Omental fat pad (tissue), 4 donors: ENCODE measurements around the gene ALDH1B1. TPM values are rescaled to one million over a fixed set of nuclear protein-coding genes. Genes with fewer than 3 reads are reported as not detected.

ENCODE experiments used
- ATAC-seq: fragments of 150-250 bp; one replicate; pipeline ENCODE4 v1.9.1; 2016; ENCODE audit warnings: mild to moderate bottlenecking, moderate library complexity; ENCODE audit not compliant: low FRiP score
- DNase-seq: peaks from one replicate; pipeline ENCODE4 v3.0.0-alpha.2; 2019; ENCODE audit warnings: low spot score
- total RNA-seq, 4 donors: library from RNA; depleted of rRNA; stranded (reverse); fragments of >200 nt; gene quantifications; one replicate each; pipeline ENCODE4 v1.1.0, GENCODE V29; 2016
- TF ChIP-seq, protein P1 (sequence below), 3 donors: fragments of 450-650 bp; IDR thresholded peaks; one replicate each; pipeline ENCODE4 v1.5.1; 2016 to 2017; ENCODE audit warnings: antibody characterized with exemption in 3 of 3, mild to moderate bottlenecking in 3 of 3, moderate library complexity in 2 of 3

Gene ALDH1B1
- total RNA-seq, 4 donors from 2014 or later, result 12.0 to 28.0 (median 21.1) TPM

DNA sequence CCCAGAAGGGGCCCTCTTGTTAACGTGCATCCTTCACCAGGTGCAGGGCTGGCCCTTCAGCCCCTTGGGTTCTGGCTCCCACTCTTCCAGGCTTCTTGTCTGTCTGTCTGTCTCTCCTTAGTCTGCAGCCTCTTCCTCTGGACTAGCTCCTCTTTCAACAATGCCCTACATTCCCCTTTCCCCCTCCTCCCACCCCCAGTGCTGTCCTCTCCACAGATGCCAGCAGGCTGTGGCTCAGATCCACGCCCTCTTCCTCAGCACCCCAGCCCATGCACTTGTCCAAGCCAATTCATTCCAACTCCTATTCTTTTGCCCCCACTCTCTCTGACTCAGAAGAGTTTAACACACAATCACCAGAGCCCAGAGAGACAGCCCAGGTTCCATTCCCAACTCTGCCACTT, 45.2 kb upstream of the ALDH1B1 start:
- no peak for DNase-seq
- ATAC-seq, result no peak
- TF ChIP-seq, protein P1, sequence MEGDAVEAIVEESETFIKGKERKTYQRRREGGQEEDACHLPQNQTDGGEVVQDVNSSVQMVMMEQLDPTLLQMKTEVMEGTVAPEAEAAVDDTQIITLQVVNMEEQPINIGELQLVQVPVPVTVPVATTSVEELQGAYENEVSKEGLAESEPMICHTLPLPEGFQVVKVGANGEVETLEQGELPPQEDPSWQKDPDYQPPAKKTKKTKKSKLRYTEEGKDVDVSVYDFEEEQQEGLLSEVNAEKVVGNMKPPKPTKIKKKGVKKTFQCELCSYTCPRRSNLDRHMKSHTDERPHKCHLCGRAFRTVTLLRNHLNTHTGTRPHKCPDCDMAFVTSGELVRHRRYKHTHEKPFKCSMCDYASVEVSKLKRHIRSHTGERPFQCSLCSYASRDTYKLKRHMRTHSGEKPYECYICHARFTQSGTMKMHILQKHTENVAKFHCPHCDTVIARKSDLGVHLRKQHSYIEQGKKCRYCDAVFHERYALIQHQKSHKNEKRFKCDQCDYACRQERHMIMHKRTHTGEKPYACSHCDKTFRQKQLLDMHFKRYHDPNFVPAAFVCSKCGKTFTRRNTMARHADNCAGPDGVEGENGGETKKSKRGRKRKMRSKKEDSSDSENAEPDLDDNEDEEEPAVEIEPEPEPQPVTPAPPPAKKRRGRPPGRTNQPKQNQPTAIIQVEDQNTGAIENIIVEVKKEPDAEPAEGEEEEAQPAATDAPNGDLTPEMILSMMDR (IDR thresholded peaks at IDR 0.05), result no peak

DNA sequence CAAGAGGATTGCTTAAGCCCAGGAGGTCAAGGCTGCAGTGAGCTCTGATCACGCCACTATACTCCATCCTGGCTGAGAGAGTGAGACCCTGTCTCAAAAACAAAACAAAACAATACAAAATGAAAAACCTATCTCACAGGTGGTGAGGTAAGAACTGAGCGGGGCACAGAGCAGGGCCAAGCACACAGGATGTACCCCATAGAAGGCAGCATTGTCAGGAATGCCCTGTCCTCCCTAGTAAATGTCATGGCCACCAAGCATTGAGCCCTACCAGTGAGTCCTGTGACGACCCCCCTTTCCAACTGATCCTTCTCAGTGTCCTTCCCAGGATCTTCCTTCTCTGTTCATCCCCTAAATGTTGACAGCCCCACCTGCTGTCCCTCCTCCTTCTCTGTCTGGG, 44.6 kb upstream of the ALDH1B1 start:
- TF ChIP-seq, protein P1 (IDR thresholded peaks at IDR 0.05), result no peak
- ATAC-seq, result no peak
- no peak for DNase-seq

DNA sequence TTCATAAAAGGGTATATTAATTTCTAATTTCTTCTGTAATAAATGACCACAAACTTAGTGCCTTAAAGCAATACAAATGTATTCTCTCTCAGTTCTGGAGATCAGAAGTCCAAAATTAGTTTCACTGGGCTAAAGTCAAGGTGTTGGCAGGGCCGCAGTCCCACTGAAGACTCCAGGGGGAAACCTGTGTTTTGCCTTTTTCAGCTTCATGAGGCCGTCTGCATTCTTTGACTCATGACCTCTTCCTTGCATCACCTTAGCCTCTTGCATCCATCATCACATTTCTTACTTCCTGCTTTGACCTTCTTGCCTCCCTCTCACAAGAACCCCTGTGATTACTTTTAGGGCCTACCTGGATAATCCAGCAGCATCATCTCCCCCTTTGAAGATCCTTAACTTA, 42.0 kb upstream of the ALDH1B1 start:
- TF ChIP-seq, protein P1 (IDR thresholded peaks at IDR 0.05), result no peak
- DNase-seq (no peak), ATAC-seq (no peak)

DNA sequence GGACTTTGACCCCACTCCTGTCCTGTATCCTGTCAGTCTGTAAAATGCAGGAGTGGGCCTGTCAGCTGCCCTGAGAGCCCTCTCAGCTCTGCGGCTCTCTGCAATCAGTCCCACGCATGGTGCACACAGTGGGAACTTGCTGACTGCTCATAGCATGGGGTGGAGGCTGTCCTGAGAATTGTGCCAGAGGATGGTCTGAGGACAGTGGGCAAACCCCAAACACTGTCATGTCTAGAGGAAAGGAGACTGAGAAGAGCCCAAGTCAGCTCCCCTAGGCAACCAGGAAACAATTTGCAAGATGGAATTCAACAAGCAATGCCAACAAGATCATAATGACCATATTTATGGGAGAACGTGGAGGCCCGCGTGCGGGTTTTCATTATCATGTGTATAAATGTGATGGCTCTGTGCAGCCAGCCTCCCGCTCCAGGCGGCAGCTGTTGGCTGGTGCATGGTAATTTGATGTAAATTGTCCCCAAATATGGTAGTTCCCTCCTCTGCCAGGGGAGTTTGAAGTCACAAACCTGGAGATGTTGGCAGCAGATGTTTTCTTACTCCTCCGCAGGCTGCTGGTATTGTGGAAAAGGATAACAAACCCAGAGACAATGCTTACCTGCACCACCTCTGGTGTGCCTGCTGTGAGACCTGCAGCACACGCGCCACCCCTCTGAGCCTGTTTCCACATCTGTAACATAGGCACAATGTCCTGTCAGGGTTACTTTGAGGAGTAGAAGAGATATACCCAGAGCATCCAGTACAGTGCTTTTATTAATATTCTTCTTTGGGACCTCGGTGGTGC, 39.8 kb upstream of the ALDH1B1 start:
- ATAC-seq, result no peak
- DNase-seq, result no peak
- TF ChIP-seq, protein P1 (IDR thresholded peaks at IDR 0.05), result no peak

DNA sequence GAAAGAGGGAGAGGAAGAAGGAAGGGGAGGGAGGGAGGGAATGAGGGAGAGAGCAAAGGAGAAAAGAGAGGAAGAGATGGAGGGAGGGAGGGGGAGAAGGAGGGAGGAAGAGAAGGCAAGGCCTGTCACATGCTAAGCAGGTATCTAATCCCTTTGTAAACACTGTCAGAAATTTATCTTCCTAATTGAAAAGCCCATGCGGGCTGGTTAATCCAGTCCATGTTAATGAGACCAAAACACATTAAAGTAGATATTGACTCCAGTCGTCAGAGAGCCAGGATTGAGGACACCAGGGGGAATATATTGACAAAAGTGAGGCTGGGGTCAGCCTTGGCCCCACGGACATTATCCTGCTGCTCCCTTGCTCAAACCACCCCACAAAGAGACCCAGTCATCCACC, 37.4 kb upstream of the ALDH1B1 start:
- TF ChIP-seq, protein P1 (IDR thresholded peaks at IDR 0.05), result no peak
- DNase-seq, result no peak
- ATAC-seq, result no peak

DNA sequence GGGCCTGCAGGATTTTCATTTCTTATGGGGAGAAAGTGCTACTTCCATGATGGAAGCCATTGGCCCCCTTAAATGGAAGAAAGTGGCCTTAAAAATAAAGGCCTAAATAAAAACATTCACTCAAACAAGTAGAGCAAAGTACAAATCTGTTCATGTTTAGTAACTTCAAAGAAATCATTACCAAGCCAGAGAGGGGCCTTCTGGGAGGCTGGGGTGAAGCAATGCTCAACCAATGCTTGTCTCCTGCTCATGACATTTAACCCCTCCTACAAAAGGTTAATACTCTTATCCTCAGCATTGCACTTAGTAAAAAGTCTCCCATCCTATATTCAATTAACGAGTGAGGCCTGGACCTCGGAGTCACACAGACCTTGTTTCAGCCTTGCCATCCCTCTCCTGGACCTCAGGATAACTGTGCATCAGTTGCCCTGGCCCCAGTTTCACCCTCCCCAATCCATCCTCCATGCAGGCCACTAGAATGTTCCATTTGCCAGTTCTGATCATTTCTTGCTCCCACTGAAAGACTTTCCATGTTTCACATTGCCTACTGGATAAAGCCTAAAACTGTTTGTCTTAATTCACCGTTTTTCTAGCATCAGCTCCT, 36.9 kb upstream of the ALDH1B1 start:
- TF ChIP-seq, protein P1 (IDR thresholded peaks at IDR 0.05), result no peak

DNA sequence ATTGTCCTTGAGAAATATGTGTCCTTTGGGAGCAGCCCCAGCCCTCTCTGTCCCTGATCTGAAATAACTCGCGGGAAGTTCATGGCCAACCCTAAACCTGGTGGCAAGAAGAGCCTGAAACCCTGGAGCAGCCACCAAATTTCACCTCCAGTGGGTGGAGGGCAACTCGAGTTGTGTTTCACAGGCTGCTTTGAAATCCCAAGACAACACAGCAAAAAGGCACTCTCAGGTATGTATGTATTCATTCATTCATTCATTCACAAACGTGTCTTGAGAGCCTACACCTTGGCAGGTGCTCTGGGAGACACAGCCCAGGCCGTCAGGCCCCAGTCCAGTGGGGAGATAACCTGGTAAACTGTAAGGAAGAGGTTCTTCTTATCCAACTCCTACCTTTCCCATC, 35.7 kb upstream of the ALDH1B1 start:
- TF ChIP-seq, protein P1 (IDR thresholded peaks at IDR 0.05), result no peak
- ATAC-seq, result no peak
- no peak for DNase-seq

More for the DNA sequence above, 36.9 kb upstream of the ALDH1B1 start:
- no peak for DNase-seq
- no peak for ATAC-seq
